Endothelial cell of umbilical vein (primary cell): ENCODE data around the gene TMEM18. TPM values are rescaled to one million over a fixed set of nuclear protein-coding genes. Genes with fewer than 3 reads are reported as not detected.

Experiments
- BruUV-seq: library from RNA; stranded (reverse); fragments of 400-500 nt; replicated peaks from 2 replicates; lab custom pipeline; 2021; lab: Mats Ljungman, UMichigan
- CTCF ChIA-PET: fragments of 300-600, 350-600 bp; sonication (Branson Sonifier 250); formaldehyde crosslinking; loops from one replicate; lab custom pipeline; 2021; ENCODE audit warnings: antibody characterized with exemption, inconsistent platforms; lab: Charles Lee
- POLR2A ChIA-PET: fragments of 300-600, 350-600 bp; sonication (Branson Sonifier 250); formaldehyde crosslinking; loops from one replicate; lab custom pipeline; 2021; ENCODE audit warnings: antibody characterized with exemption, inconsistent platforms; lab: Charles Lee
- DNase-seq: peaks from one replicate; pipeline ENCODE4 v3.0.0-alpha.2; 2011; ENCODE audit warnings: low read depth, low spot score
- FAIRE-seq: peaks from 2 replicates; lab custom pipeline; 2011; peaks lifted over from hg19 to GRCh38; lab: Jason Lieb, UNC
- H2AFZ ChIP-seq: 2 replicates; pipeline ENCODE4 v1.6.0; 2012; ENCODE audit warnings: low read depth, low read length, control low read depth, inconsistent platforms
- H3K27ac ChIP-seq: 2 replicates; pipeline ENCODE4 v1.5.1; 2011; ENCODE audit warnings: low read depth, mild to moderate bottlenecking, control low read depth, low read length, moderate library complexity; ENCODE audit not compliant: insufficient read depth
- H3K27me3 ChIP-seq, 2 experiments: 2 replicates each; pipeline versions ENCODE4 v1.6.0 to v1.6.1; 2011; ENCODE audit warnings: low read length in 2 of 2, mixed read lengths in 1 of 2; ENCODE audit not compliant: control insufficient read depth in 2 of 2, insufficient read depth in 2 of 2
- H3K36me3 ChIP-seq, 2 experiments: 2 replicates in 1 of 2; 3 replicates in 1 of 2; pipeline ENCODE4 v1.5.1; 2011; ENCODE audit warnings: low read length in 2 of 2, mild to moderate bottlenecking in 1 of 2, moderate library complexity in 1 of 2; ENCODE audit not compliant: control insufficient read depth in 2 of 2, insufficient read depth in 2 of 2; ENCODE audit errors: extremely low read depth in 1 of 2
- H3K4me1 ChIP-seq: 3 replicates; pipeline ENCODE4 v1.5.1; 2011; ENCODE audit warnings: mild to moderate bottlenecking, low read length; ENCODE audit not compliant: control insufficient read depth, insufficient read depth; ENCODE audit errors: extremely low read depth
- H3K4me2 ChIP-seq: 2 replicates; pipeline ENCODE4 v1.6.1; 2011; ENCODE audit warnings: low read length, control low read depth, mixed read lengths; ENCODE audit not compliant: insufficient read depth
- H3K4me3 ChIP-seq, 3 experiments: fragments of 200-600 bp in 1 of 3; sonication (generic), shearing (Covaris generic) in 1 of 3; replicated peaks in 1 of 3; 2 replicates each; pipeline ENCODE4 v1.5.1; 2011 to 2016; ENCODE audit warnings: control low read depth in 3 of 3, low read length in 3 of 3, mild to moderate bottlenecking in 2 of 3, inconsistent platforms in 1 of 3, low read depth in 1 of 3, moderate library complexity in 1 of 3; ENCODE audit not compliant: insufficient read depth in 1 of 3
- H3K79me2 ChIP-seq: 2 replicates; pipeline ENCODE4 v1.6.0; 2012; ENCODE audit warnings: low read length, inconsistent platforms; ENCODE audit not compliant: control insufficient read depth, insufficient read depth
- H3K9ac ChIP-seq: replicated peaks from 2 replicates; pipeline ENCODE3; 2011; ENCODE audit warnings: low read length, control low read depth; ENCODE audit not compliant: insufficient read depth; ENCODE audit errors: extremely low read depth
- H3K9me1 ChIP-seq: replicated peaks from 3 replicates; pipeline ENCODE4 v1.6.0; 2011; ENCODE audit warnings: mild to moderate bottlenecking, low read length; ENCODE audit not compliant: control insufficient read depth, insufficient read depth; ENCODE audit errors: extremely low read depth
- H3K9me3 ChIP-seq: replicated peaks from 2 replicates; pipeline ENCODE4 v1.5.1; 2012; ENCODE audit warnings: low read length, inconsistent platforms; ENCODE audit not compliant: control insufficient read depth, insufficient read depth
- H4K20me1 ChIP-seq: replicated peaks from 2 replicates; pipeline ENCODE3; 2011; ENCODE audit warnings: mild to moderate bottlenecking, low read length; ENCODE audit not compliant: control insufficient read depth, insufficient read depth; ENCODE audit errors: extremely low read depth
- FOS ChIP-seq: IDR thresholded peaks from 2 replicates; pipeline ENCODE4 v1.6.1; 2011; ENCODE audit warnings: mild to moderate bottlenecking, low read length, moderate library complexity, borderline replicate concordance; ENCODE audit not compliant: insufficient read depth
- GATA2 ChIP-seq: IDR thresholded peaks from 2 replicates; pipeline ENCODE4 v1.7.0; 2011; ENCODE audit warnings: low read depth, mild to moderate bottlenecking, moderate library complexity, mixed read lengths, low read length; ENCODE audit not compliant: insufficient read length, insufficient read depth
- MYC ChIP-seq: IDR thresholded peaks from one replicate; pipeline ENCODE4 v1.6.1; 2011; ENCODE audit warnings: mild to moderate bottlenecking, low read depth, low read length
- POLR2A ChIP-seq: IDR thresholded peaks from 2 replicates; pipeline ENCODE4 v1.6.1; 2012; ENCODE audit warnings: low read depth, mild to moderate bottlenecking, control low read depth, low read length
- POLR2AphosphoS5 ChIP-seq: IDR thresholded peaks from 2 replicates; pipeline ENCODE4 v1.6.1; 2012; ENCODE audit warnings: low read depth, mild to moderate bottlenecking, control low read depth, low read length, moderate library complexity; ENCODE audit not compliant: insufficient read depth
- dilution Hi-C: fragments of 300-500 bp; cut with MboI; formaldehyde crosslinking; loops from one replicate; pipeline ENCODE4 v1.15.0; 2019; ENCODE audit warnings: low sequenced_read_pairs; ENCODE audit not compliant: extremely low pct_ligation_motif_present
- intact Hi-C: fragments of 100-400 bp; cut with micrococcal nuclease; formaldehyde crosslinking; loops from one replicate; pipeline ENCODE4 v1.10.0; 2022
- polyA plus RNA-seq, 4 experiments: library from polyadenylated mRNA; depleted of rRNA in 3 of 4; stranded (reverse) in 3 of 4; unstranded in 1 of 4; fragments of >200 nt; gene quantifications; 2 replicates each; pipeline versions ENCODE4 v1.2.1 to v1.2.3, GENCODE V29; 2011 to 2012; ENCODE audit warnings: missing spikeins in 1 of 4
- total RNA-seq: library from RNA; stranded (reverse); gene quantifications from 2 replicates; pipeline ENCODE4 v1.2.3, GENCODE V29; 2021
- TF ChIP-seq, protein P1 (sequence below), 2 donors: IDR thresholded peaks; 1 replicate in 1 of 2; 2 replicates in 1 of 2; pipeline ENCODE4 v1.5.1; 2011; ENCODE audit warnings: low read length in 2 of 2, mild to moderate bottlenecking in 2 of 2, moderate library complexity in 2 of 2, control low read depth in 1 of 2, inconsistent platforms in 1 of 2, low read depth in 1 of 2; ENCODE audit not compliant: insufficient read depth in 1 of 2; ENCODE audit errors: extremely low read depth in 1 of 2

The TMEM18 gene
- total and polyA plus RNA-seq, 2 donors (not counting 3 experiments of a cell fraction or from before 2014, with no cell fraction given), result 19.1 to 23.1 TPM

GRCh38 chr2:672606-672905 lies 4.7 kb downstream of the TMEM18 start:
- intact Hi-C loops, result no loop called here
- H3K36me3 ChIP-seq, result peaks cover 3 to 12% of the 10 kb centered on the region in 2 experiments
- no peak for FAIRE-seq

More at GRCh38 chr2:672606-672905, 4.7 kb downstream of the TMEM18 start:
- no peak overlapping the region for H3K4me3 ChIP-seq
- CTCF ChIA-PET, result no interaction called here
- H3K79me2 ChIP-seq, result peaks cover 25% of the 10 kb centered on the region
- TF ChIP-seq, protein P1, sequence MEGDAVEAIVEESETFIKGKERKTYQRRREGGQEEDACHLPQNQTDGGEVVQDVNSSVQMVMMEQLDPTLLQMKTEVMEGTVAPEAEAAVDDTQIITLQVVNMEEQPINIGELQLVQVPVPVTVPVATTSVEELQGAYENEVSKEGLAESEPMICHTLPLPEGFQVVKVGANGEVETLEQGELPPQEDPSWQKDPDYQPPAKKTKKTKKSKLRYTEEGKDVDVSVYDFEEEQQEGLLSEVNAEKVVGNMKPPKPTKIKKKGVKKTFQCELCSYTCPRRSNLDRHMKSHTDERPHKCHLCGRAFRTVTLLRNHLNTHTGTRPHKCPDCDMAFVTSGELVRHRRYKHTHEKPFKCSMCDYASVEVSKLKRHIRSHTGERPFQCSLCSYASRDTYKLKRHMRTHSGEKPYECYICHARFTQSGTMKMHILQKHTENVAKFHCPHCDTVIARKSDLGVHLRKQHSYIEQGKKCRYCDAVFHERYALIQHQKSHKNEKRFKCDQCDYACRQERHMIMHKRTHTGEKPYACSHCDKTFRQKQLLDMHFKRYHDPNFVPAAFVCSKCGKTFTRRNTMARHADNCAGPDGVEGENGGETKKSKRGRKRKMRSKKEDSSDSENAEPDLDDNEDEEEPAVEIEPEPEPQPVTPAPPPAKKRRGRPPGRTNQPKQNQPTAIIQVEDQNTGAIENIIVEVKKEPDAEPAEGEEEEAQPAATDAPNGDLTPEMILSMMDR (IDR thresholded peaks at IDR 0.05; ENCODE audit: extremely low read depth in 1 of 2, insufficient read depth in 1 of 2, low read depth in 1 of 2, low read length in 2 of 2), result no peak
- no peak for TF ChIP-seq POLR2AphosphoS5
- TF ChIP-seq MYC, result no peak
- TF ChIP-seq POLR2A, result no peak
- TF ChIP-seq FOS, result no peak
- no peak for TF ChIP-seq GATA2
- no peaks in the 10 kb centered on the region for H3K27me3 ChIP-seq
- H3K9ac ChIP-seq, result no peak overlapping the region
- H3K4me1 ChIP-seq, result peaks cover 22% of the 10 kb centered on the region
- H4K20me1 ChIP-seq, result no peaks in the 10 kb centered on the region
- no peaks in the 10 kb centered on the region for H3K9me1 ChIP-seq
- POLR2A ChIA-PET, result no interaction called here
- no peaks in the 10 kb centered on the region for H3K9me3 ChIP-seq
- H3K4me2 ChIP-seq, result no peak overlapping the region
- no peak overlapping the region for H3K27ac ChIP-seq
- H2AFZ ChIP-seq, result no peak overlapping the region
- no peak for DNase-seq
- dilution Hi-C loops, result no loop called here
- no TSS peak for BruUV-seq
